ENCODE data around the gene STXBP6. TPM values are rescaled to one million over a fixed set of nuclear protein-coding genes. Genes with fewer than 3 reads are reported as not detected.
"Not testable (repeated sequence)": the region's sequence is repeated elsewhere in the genome, so short reads cannot be mapped to it uniquely, and the experiment has no call there.

Gene STXBP6
- total and polyA plus RNA-seq, 8 donors: 17.2 to 54.1 (median 47.1) TPM

- H3K36me3 ChIP-seq: no peaks in the 10 kb centered on the region
- no peak overlapping the region for H3K27ac ChIP-seq
- ATAC-seq (no peak), DNase-seq (peak in 1 of 4 donors; percentile 19)
- intact Hi-C loops (cut with DNase I): no loop called here
- H3K4me3 ChIP-seq: no peak overlapping the region
- no peaks in the 10 kb centered on the region for H3K9me3 ChIP-seq
- no peaks in the 10 kb centered on the region for H3K27me3 ChIP-seq
- no peak for TF ChIP-seq CTCF (IDR thresholded peaks at IDR 0.05)
- H3K4me1 ChIP-seq: no peaks in the 10 kb centered on the region
Observed at GRCh38 chr14:24938593-24938992, 111.4 kb downstream of the STXBP6 start.

GRCh38 chr14:24937300-24937699 lies 112.6 kb downstream of the STXBP6 start:
- TF ChIP-seq CTCF (IDR thresholded peaks at IDR 0.05): no peak
- intact Hi-C loops (cut with DNase I): no loop called here
- Histone ChIP-seq H3K4me3 (no peak overlapping the region), H3K9me3 (no peaks in the 10 kb centered on the region), H3K27ac (no peak overlapping the region), H3K27me3 (no peaks in the 10 kb centered on the region), H3K36me3 (no peaks in the 10 kb centered on the region), H3K4me1 (no peaks in the 10 kb centered on the region)
- ATAC-seq: no peak
- DNase-seq: no peak

- H3K27ac ChIP-seq; H3K36me3 ChIP-seq; DNase-seq; H3K4me1 ChIP-seq; H3K27me3 ChIP-seq; H3K4me3 ChIP-seq; intact Hi-C loops (cut with DNase I); H3K9me3 ChIP-seq; ATAC-seq: not testable (repeated sequence)
Observed at GRCh38 chr14:24936773-24937172, 113.2 kb downstream of the STXBP6 start.

GRCh38 chr14:24935796-24936195 lies 114.2 kb downstream of the STXBP6 start:
- intact Hi-C loops (cut with DNase I): no loop called here
- no peaks in the 10 kb centered on the region for H3K9me3 ChIP-seq
- no peaks in the 10 kb centered on the region for H3K27me3 ChIP-seq
- H3K36me3 ChIP-seq: no peaks in the 10 kb centered on the region
- no peak overlapping the region for H3K27ac ChIP-seq
- no peak for TF ChIP-seq CTCF (IDR thresholded peaks at IDR 0.05)
- H3K4me1 ChIP-seq: no peaks in the 10 kb centered on the region
- no peak for ATAC-seq
- no peak for DNase-seq
- no peak overlapping the region for H3K4me3 ChIP-seq

- no peaks in the 10 kb centered on the region for H3K4me1 ChIP-seq
- DNase-seq: no peak
- H3K9me3 ChIP-seq: no peaks in the 10 kb centered on the region
- intact Hi-C loops (cut with DNase I): no loop called here
- no peak for ATAC-seq
- TF ChIP-seq CTCF (IDR thresholded peaks at IDR 0.05): no peak
- peak overlapping the region in 1 of 2 donors; percentile 2 for H3K27ac ChIP-seq
- no peaks in the 10 kb centered on the region for H3K36me3 ChIP-seq
- no peak overlapping the region for H3K4me3 ChIP-seq
- H3K27me3 ChIP-seq: no peaks in the 10 kb centered on the region
Observed at GRCh38 chr14:24928386-24928900, 121.5 kb downstream of the STXBP6 start.

GRCh38 chr14:24927809-24928208 lies 122.1 kb downstream of the STXBP6 start:
- DNase-seq: no peak
- no peak for ATAC-seq
- intact Hi-C loops (cut with DNase I): no loop called here
- Histone ChIP-seq H3K9me3 (no peaks in the 10 kb centered on the region), H3K4me1 (no peaks in the 10 kb centered on the region), H3K27me3 (no peaks in the 10 kb centered on the region), H3K4me3 (no peak overlapping the region), H3K27ac (peak overlapping the region in 1 of 2 donors; percentile 2), H3K36me3 (no peaks in the 10 kb centered on the region)
- TF ChIP-seq CTCF (IDR thresholded peaks at IDR 0.05): no peak
